GM23338 (cell line): ENCODE data around the gene NXPH4. TPM values are rescaled to one million over a fixed set of nuclear protein-coding genes. Genes with fewer than 3 reads are reported as not detected.
A peak's percentile ranks its signal among the peaks of the same experiment; 100 is the strongest.

Experiments
- ATAC-seq: fragments of 200-7000 bp; cut with Tn5 transposase; 3 replicates; pipeline ENCODE4 v1.9.1; 2020
- DNase-seq: peaks from one replicate; pipeline ENCODE4 v3.0.0-alpha.2; 2015; ENCODE audit warnings: low spot score
- H2AFZ ChIP-seq: fragments of 200-600 bp; sonication (generic); 2 replicates; pipeline ENCODE4 v1.8.0; 2016; ENCODE audit warnings: antibody characterized with exemption, mild to moderate bottlenecking, moderate library complexity
- H3F3A ChIP-seq: fragments of 200-600 bp; sonication (generic); replicated peaks from 2 replicates; pipeline ENCODE4 v1.8.0; 2017; ENCODE audit warnings: antibody characterized with exemption, mixed run types, low read depth
- H3K27ac ChIP-seq: fragments of 200-600 bp; sonication (generic); 2 replicates; pipeline ENCODE4 v1.6.1; 2016; ENCODE audit warnings: low read depth
- H3K27me3 ChIP-seq: fragments of 200-600 bp; sonication (generic); 2 replicates; pipeline ENCODE4 v1.8.0; 2016; ENCODE audit warnings: mild to moderate bottlenecking, mixed run types, moderate library complexity; ENCODE audit not compliant: insufficient read depth
- H3K36me3 ChIP-seq: fragments of 200-600 bp; sonication (generic); 2 replicates; pipeline ENCODE4 v1.8.0; 2016; ENCODE audit warnings: mild to moderate bottlenecking; ENCODE audit not compliant: insufficient read depth
- H3K4me1 ChIP-seq: fragments of 200-600 bp; sonication (generic); 2 replicates; pipeline ENCODE4 v1.8.0; 2016; ENCODE audit warnings: mild to moderate bottlenecking, moderate library complexity; ENCODE audit not compliant: insufficient read depth
- H3K4me2 ChIP-seq: fragments of 200-600 bp; sonication (generic); 2 replicates; pipeline ENCODE4 v1.7.1; 2017; ENCODE audit warnings: mixed run types
- H3K4me3 ChIP-seq: fragments of 200-600 bp; sonication (generic); 2 replicates; pipeline ENCODE4 v1.6.1; 2016; ENCODE audit warnings: mixed run types
- H3K79me2 ChIP-seq: fragments of 200-600 bp; sonication (generic); replicated peaks from 2 replicates; pipeline ENCODE4 v1.8.0; 2017; ENCODE audit warnings: mild to moderate bottlenecking; ENCODE audit not compliant: insufficient read depth
- H3K9me2 ChIP-seq: fragments of 200-600 bp; sonication (generic); 2 replicates; pipeline ENCODE4 v1.8.0; 2017; ENCODE audit not compliant: insufficient read depth
- H4K20me1 ChIP-seq: fragments of 200-600 bp; sonication (generic); replicated peaks from 2 replicates; pipeline ENCODE4 v1.8.0; 2017; ENCODE audit warnings: mild to moderate bottlenecking; ENCODE audit not compliant: insufficient read depth
- H3K27ac Mint-ChIP-seq: 2 replicates; pipeline ENCODE4 v1.8.0; 2020; ENCODE audit warnings: inconsistent platforms, mild to moderate bottlenecking, moderate library complexity, mixed read lengths
- H3K27me3 Mint-ChIP-seq: 3 replicates; pipeline ENCODE4 v1.8.0; 2022; ENCODE audit warnings: low read depth, mild to moderate bottlenecking, moderate library complexity, mixed read lengths, inconsistent platforms; ENCODE audit not compliant: insufficient read depth, poor library complexity
- H3K36me3 Mint-ChIP-seq: 3 replicates; pipeline ENCODE4 v1.8.0; 2021; ENCODE audit warnings: low read depth, mild to moderate bottlenecking, inconsistent platforms, moderate library complexity, mixed read lengths
- H3K4me1 Mint-ChIP-seq: 3 replicates; pipeline ENCODE4 v1.8.0; 2020; ENCODE audit warnings: mild to moderate bottlenecking, inconsistent platforms, mixed read lengths
- H3K4me3 Mint-ChIP-seq: 3 replicates; pipeline ENCODE4 v1.8.0; 2021; ENCODE audit warnings: moderate library complexity, mild to moderate bottlenecking, inconsistent platforms, mixed read lengths
- H3K9me3 Mint-ChIP-seq: 3 replicates; pipeline ENCODE4 v1.8.0; 2020; ENCODE audit warnings: moderate library complexity, mild to moderate bottlenecking, inconsistent platforms, mixed read lengths
- CREB1 ChIP-seq: fragments of 250-450 bp; sonication (Bioruptor Pico); IDR thresholded peaks from 2 replicates; pipeline ENCODE4 v1.5.0; 2020; ENCODE audit warnings: low read depth, mild to moderate bottlenecking, moderate library complexity
- CTCF ChIP-seq, 2 experiments: fragments of 200-600 bp in 1 of 2; sonication (generic) in 1 of 2; conservative IDR thresholded peaks; 2 replicates each; pipeline versions ENCODE4 v1.5.1 to v1.6.1; 2016 to 2017; ENCODE audit warnings: antibody characterized with exemption in 2 of 2, low read depth in 2 of 2, mild to moderate bottlenecking in 2 of 2, moderate library complexity in 1 of 2
- ETS1 ChIP-seq: IDR thresholded peaks from 2 replicates; pipeline ENCODE4 v1.6.1; 2016; ENCODE audit warnings: antibody characterized with exemption
- EZH2 ChIP-seq: fragments of 200-600 bp; sonication (generic); IDR thresholded peaks from one replicate; pipeline ENCODE4 v1.8.0; 2017; ENCODE audit warnings: antibody characterized with exemption, mild to moderate bottlenecking, low read depth; ENCODE audit not compliant: unreplicated experiment
- EZH2phosphoT487 ChIP-seq: fragments of 200-600 bp; sonication (generic); IDR thresholded peaks from one replicate; pipeline ENCODE4 v1.8.1; 2018; ENCODE audit warnings: antibody characterized with exemption; ENCODE audit not compliant: unreplicated experiment
- JUNB ChIP-seq: IDR thresholded peaks from one replicate; pipeline ENCODE4 v1.6.1; 2016; ENCODE audit warnings: antibody characterized with exemption; ENCODE audit not compliant: unreplicated experiment
- POLR2AphosphoS5 ChIP-seq: IDR thresholded peaks from 2 replicates; pipeline ENCODE4 v1.6.1; 2016; ENCODE audit warnings: antibody characterized with exemption, low read depth
- STAT1 ChIP-seq: IDR thresholded peaks from one replicate; pipeline ENCODE4 v1.6.1; 2016; ENCODE audit warnings: antibody characterized with exemption; ENCODE audit not compliant: unreplicated experiment
- ZNF114 ChIP-seq: fragments of 250-450 bp; sonication (Bioruptor Pico); IDR thresholded peaks from 2 replicates; pipeline ENCODE4 v1.5.0; 2020; ENCODE audit warnings: mild to moderate bottlenecking, moderate library complexity
- polyA plus RNA-seq: library from polyadenylated mRNA; unstranded; fragments of >200 nt; fragmentation: Nextera tagmentation; extraction: Ambion mirVana; gene quantifications from 2 replicates; pipeline ENCODE4 v1.2.1, GENCODE V29; 2016
- total RNA-seq: library from RNA; depleted of rRNA; stranded (reverse); fragments of >200 nt; shearing (Covaris generic); gene quantifications from 2 replicates; pipeline ENCODE4 v1.2.3, GENCODE V29; 2014
- TF ChIP-seq, protein P1 (sequence below): IDR thresholded peaks from one replicate; pipeline ENCODE4 v1.6.1; 2018; ENCODE audit warnings: antibody characterized with exemption; ENCODE audit not compliant: unreplicated experiment

The NXPH4 gene
- total and polyA plus RNA-seq, 2 experiments from 2014 or later = 0.89 to 1.5 TPM

- no peaks in the 10 kb centered on the region for H3K36me3 ChIP-seq
- Mint-ChIP-seq H3K36me3 (peaks cover 3% of the 10 kb centered on the region; the same call in 2 of the 3 replicates), H3K4me3 (peak overlapping the region; percentile 79), H3K9me3 (no peaks in the 10 kb centered on the region; the same call in 2 of the 3 replicates), H3K27me3 (peaks cover 93% of the 10 kb centered on the region), H3K27ac (no peak overlapping the region), H3K4me1 (peaks cover 68% of the 10 kb centered on the region)
- H2AFZ ChIP-seq = peak overlapping the region; percentile 96
- H3K9me2 ChIP-seq = no peaks in the 10 kb centered on the region
- H3K27me3 ChIP-seq = peaks cover 89% of the 10 kb centered on the region
- peaks cover 16% of the 10 kb centered on the region for H3F3A ChIP-seq
- DNase-seq (peak; percentile 67), ATAC-seq (no peak)
- peaks cover 48% of the 10 kb centered on the region for H3K4me1 ChIP-seq
- H3K79me2 ChIP-seq = no peaks in the 10 kb centered on the region
- H3K4me3 ChIP-seq = peak overlapping the region; percentile 85
- H4K20me1 ChIP-seq = no peaks in the 10 kb centered on the region; the same call in 1 of the 2 replicates
- TF ChIP-seq POLR2AphosphoS5 = peak; percentile 53
- TF ChIP-seq JUNB = no peak
- TF ChIP-seq ZNF114 (CRISPR knock-in tag) = no peak
- TF ChIP-seq ETS1 = no peak
- 0 out of 4 replicates have a peak, but pooled peaks of 1 of the 2 experiments have one; percentile 0 for TF ChIP-seq CTCF (conservative IDR thresholded peaks at IDR 0.05; ENCODE audit: low read depth in 2 of 2)
- no peak for TF ChIP-seq EZH2
- TF ChIP-seq, protein P1, sequence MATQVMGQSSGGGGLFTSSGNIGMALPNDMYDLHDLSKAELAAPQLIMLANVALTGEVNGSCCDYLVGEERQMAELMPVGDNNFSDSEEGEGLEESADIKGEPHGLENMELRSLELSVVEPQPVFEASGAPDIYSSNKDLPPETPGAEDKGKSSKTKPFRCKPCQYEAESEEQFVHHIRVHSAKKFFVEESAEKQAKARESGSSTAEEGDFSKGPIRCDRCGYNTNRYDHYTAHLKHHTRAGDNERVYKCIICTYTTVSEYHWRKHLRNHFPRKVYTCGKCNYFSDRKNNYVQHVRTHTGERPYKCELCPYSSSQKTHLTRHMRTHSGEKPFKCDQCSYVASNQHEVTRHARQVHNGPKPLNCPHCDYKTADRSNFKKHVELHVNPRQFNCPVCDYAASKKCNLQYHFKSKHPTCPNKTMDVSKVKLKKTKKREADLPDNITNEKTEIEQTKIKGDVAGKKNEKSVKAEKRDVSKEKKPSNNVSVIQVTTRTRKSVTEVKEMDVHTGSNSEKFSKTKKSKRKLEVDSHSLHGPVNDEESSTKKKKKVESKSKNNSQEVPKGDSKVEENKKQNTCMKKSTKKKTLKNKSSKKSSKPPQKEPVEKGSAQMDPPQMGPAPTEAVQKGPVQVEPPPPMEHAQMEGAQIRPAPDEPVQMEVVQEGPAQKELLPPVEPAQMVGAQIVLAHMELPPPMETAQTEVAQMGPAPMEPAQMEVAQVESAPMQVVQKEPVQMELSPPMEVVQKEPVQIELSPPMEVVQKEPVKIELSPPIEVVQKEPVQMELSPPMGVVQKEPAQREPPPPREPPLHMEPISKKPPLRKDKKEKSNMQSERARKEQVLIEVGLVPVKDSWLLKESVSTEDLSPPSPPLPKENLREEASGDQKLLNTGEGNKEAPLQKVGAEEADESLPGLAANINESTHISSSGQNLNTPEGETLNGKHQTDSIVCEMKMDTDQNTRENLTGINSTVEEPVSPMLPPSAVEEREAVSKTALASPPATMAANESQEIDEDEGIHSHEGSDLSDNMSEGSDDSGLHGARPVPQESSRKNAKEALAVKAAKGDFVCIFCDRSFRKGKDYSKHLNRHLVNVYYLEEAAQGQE = no peak
- peak; percentile 39; the same call in 1 of the 2 replicates for TF ChIP-seq CREB1 (CRISPR knock-in tag)
- no peak for TF ChIP-seq EZH2phosphoT487
- TF ChIP-seq STAT1 = no peak
- peak overlapping the region; percentile 99 for H3K4me2 ChIP-seq
- H3K27ac ChIP-seq = no peak overlapping the region
Measured at GRCh38 chr12:57240066-57240921, 23.7 kb downstream of the NXPH4 start.
